MM.1S (cell line): Measurements from ENCODE around the gene CFD.

Experiments
- CTCF ChIP-seq: fragments of 300-600 bp; sonication (generic); IDR thresholded peaks from 2 replicates; pipeline ENCODE4 v1.5.1; 2016; ENCODE audit warnings: antibody characterized with exemption, low read length, mixed read lengths
- EZH2 ChIP-seq: fragments of 300-600 bp; sonication (generic); optimal IDR thresholded peaks from 2 replicates; pipeline ENCODE3; 2017; ENCODE audit warnings: low read depth, mild to moderate bottlenecking, antibody characterized with exemption, low read length, mixed read lengths

DNA sequence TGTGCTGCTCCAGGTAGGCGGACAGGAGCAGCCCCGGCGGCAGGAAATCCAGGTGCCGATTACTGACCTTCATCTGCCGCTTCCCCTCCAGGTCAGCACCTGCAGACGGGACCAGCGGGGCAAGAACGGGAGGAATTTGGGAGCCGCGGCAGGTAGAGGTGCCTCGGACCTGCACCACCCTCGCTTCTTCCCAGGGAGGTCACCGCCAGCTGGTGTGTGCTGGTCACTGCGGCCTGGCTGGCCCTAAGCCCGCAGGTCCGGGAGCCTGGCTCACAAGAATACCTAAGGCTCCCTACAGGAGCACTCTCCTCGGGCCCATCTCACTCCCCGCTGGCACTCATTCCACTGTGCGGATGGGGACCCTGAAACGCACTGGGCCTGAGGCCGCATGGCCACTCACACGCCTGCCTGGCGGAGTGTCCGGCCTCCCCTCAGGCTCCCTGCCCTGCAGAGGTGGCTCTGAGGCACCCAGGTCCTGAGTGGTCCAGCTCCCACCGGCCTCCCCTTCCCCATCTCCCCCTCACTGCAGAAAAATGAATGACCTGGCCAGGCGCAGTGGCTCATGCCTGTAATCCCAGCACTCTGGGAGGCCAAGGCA, 38.1 kb downstream of the CFD start:
- TF ChIP-seq CTCF = no peak
- no peak for TF ChIP-seq EZH2
